NCI-H2196 treated with DMSO at 0.1 percent for 48 hours (cell line): ENCODE data around the gene SMIM35.

Source experiments
- DNase-seq: peaks from one replicate; lab custom pipeline; 2025; ENCODE audit not compliant: unreplicated experiment; lab: John Stamatoyannopoulos, UW

The SMIM35 gene

DNA sequence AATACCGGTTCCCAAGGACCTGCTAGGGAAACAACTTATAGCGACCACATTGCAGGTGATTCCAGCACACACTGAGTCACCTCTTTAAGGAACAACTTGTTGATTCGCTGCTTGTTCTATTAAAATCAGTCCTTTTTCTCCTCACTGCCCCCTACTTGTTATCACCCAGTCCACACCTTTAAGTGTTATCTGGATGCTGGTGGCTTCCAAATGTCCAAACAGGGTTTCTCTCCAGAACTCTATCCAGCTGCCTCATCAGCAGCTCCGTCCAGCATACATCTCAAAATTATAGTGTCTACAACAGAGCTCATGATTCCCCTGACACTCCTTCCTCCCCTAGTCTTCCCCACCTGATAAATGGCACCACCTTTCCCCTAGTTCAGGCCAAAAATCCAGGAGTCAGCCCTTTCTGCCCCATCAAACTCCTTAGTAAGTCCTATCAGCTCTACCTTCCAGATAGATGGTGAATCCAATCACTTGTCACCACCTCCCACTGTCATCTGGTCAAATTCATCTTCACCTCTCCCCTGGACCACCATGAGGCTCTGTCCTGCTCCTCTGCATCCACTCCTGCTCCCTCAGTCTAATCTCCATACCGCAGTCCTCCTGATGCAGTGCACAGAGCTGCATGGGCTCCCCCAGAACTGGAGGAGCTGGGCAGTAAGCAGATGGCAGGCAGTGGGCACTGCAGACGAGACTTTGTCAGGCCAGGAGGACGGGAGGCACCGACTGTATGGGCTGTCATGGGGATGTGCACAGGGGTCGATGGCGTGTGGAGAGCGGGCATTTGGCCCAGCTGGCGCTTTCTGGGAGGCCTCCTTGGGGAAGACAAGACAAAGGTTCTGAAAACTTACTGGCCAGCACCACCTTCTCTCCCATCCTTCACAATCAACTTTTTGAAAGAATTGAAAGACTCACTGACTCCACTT, 81.3 kb downstream of the SMIM35 start:
- DNase-seq, result no peak

DNA sequence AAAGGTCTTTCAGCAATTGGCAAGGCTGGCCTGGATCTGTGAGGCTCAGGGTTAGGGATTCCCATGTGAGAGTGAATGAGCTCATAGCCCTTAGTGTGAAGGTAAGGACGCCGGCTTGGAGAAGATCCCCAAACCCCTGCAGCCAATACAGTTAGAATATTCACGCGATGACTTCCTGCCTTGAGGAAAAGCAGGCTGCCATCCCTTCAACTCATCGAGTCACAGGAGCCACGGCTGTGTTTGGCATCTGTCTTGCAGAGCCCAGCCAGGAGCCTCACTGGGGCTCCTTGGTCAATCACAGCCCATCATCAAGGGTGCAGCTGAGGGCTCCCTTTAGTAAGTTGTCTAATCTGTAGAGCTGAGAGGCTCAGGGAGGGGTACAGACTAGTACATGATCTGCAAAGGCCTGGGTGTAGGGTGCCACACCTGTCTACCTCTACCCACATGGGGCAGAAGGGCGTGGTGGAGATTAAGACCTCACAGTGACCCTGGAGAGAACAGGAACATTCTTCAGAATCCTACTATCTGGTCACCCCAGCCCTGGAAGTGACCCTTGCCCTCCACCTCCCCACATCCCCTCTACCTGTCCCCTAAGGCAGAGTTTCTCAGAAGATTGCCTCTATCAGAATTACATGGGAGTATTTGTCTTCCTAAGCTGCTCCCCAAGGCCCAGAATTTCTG, 82.1 kb downstream of the SMIM35 start:
- no peak for DNase-seq

GRCh38 chr11:118003456-118003855, 83.3 kb downstream of the SMIM35 start:
- no peak for DNase-seq

DNA sequence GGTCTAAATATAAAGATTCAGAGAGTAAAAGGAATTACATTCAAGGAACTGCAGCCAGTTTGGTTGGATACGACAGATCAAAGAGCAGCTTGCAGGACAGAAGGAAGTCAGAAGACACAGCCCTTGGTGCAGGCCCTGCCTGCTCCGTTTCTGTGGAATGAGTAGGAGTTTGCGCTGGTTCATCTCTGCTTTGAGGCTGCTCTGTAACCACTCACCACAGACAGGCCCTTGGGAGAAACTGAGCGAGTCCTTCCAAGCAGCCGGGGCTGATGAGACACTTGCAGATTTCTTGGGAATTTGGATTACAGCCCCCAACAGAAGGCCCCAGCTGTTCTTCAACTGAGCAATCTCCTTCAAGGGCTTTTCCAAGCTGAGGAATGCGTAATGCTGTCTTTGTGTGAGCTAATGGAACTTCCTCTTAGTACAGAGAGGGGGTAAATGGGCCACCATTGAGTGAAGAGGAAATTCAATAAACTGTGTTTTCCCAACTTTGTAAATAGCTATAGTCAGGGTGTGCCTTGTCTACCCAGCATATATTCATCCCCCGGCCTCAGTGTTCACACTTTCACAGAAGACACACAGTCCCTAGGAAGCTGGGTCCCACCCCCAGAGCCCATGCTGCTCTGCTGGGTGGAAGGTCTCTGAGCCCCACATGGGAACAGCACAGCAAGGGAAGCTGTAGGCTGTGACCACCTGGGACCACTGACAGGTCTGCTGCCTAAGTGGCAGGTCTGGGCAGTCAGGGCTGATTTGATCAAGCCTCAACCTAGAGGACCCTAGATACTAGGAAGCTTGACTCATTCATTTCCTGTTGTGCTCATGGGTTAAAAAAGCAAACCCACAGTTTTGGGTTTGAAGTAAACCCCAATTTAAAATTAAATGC, 84.0 kb downstream of the SMIM35 start:
- no peak for DNase-seq

- DNase-seq, result no peak
Observed at GRCh38 chr11:118002010-118002540, 84.7 kb downstream of the SMIM35 start.

GRCh38 chr11:118001494-118001971, 85.2 kb downstream of the SMIM35 start:
- no peak for DNase-seq

DNA sequence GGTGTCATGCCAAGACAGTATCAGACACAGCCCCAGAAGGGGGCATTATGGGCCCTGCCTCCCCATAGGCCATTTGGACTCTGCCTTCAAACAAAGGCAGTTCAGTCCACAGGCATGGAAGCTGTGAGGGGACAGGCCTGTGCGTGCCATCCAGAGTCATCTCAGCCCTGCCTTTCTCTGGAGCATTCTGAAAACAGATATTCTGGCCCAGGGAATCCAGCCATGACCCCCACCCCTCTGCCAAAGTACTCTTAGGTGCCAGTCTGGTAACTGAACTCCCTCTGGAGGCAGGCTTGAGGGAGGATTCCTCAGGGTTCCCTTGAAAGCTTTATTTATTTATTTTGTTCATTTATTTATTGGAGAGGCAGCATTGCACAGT, 85.9 kb downstream of the SMIM35 start:
- no peak for DNase-seq

DNA sequence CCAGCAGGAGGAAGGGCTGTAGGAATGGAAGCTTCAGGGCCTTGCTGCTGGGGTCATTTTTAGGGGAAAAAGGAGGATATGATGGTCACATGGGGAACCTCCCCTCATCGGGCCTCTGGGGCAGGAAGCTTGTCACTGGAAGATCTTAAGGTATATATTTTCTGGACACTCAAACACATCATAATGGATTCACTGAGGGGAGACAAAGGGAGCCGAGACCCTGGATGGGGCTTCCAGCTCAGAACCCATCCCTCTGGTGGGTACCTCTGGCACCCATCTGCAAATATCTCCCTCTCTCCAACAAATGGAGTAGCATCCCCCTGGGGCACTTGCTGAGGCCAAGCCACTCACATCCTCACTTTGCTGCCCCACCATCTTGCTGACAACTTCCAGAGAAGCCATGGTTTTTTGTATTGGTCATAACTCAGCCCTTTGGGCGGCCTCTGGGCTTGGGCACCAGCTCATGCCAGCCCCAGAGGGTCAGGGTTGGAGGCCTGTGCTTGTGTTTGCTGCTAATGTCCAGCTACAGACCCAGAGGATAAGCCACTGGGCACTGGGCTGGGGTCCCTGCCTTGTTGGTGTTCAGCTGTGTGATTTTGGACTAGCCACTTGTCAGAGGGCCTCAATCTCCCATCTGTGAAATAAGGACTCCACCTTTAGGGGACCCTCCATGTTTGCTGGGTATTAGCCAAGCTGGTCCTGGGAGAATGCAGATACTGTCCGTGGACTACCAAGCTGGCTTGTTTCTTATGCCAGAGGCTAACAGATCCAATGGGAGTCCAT, 86.5 kb downstream of the SMIM35 start:
- DNase-seq, result no peak

DNA sequence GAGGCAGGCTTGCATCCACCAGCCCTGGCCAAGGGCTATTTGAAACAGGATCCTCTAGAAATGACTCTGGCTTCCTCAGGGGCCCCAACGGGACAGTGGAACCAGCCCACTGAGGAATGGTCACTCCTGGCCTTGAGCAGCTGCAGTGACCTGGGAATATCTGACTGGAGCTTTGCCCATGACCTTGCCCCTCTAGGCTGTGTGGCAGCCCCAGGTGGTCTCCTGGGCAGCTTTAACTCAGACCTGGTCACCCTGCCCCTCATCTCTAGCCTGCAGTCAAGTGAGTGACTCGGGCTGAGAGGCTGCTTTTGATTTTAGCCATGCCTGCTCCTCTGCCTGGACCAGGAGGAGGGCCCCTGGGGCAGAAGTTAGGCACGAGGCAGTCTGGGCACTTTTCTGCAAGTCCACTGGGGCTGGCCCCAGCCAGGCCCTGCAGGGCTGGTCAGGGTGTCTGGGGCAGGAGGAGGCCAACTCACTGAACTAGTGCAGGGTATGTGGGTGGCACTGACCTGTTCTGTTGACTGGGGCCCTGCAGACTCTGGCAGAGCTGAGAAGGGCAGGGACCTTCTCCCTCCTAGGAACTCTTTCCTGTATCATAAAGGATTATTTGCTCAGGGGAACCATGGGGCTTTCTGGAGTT, 87.3 kb downstream of the SMIM35 start:
- no peak for DNase-seq

GRCh38 chr11:117998664-117999353, 88.0 kb downstream of the SMIM35 start:
- DNase-seq, result no peak

GRCh38 chr11:117997823-117998579, 88.8 kb downstream of the SMIM35 start:
- DNase-seq, result no peak

DNA sequence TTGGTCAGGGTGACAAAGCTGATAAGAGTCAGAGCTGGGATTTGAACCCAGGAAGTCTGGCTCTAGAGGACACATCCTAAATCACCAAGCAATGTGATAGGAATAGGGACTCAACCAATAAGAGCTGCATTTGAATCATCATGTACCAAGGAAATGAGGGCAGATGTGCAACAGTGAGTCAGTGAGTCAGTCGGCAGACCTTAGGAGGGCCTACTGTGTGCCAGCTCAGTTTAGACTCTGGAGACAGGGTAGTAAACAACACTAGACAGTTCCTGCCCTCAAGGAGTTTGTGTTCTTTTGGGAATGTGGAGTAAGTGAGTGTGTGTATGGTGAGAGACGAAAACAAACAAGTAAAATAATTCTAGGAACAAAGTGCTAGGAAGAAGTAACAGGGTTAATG, 89.4 kb downstream of the SMIM35 start:
- DNase-seq, result no peak

DNA sequence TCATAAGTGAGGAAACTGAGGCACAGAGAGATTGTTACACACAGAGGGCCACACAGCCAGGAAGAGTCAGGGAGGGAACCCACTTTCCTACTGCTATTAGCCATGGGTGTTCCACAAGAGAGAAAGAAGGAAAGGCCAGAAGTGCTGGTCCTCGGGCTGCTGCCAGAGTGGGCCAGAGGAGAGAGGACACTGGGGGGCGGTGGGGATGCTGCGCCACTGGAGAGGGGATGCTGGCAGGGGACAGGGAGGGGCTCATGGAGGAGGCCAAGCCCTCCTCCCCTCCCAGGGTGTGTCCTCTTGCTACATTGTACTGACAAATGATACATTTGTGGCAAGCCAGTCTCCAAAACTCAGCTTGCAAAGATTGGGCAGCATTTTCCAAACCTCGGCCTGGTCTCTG, 90.7 kb downstream of the SMIM35 start:
- DNase-seq, result no peak

DNA sequence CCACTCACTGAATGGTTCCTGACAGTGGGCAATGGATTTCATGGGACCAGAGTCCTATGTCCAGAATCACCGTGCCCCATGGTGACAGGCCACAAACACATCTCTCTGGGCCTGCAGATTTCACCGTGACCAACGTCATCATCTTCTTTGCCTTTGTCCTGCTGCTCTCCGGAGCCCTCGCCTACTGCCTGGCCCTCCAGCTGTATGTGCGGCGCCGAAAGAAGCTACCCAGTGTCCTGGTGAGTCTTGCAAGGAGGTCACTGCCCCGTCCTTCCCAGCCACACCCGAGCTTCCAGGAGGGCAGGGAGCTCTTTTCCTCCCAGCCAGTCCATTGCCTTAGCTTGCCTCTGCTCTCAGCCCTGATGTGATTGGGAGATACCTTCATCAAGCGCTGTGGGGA, 91.3 kb downstream of the SMIM35 start:
- no peak for DNase-seq

- DNase-seq, result no peak
Observed at GRCh38 chr11:117993988-117994745, 92.6 kb downstream of the SMIM35 start.

GRCh38 chr11:117992620-117993019, 94.1 kb downstream of the SMIM35 start:
- no peak for DNase-seq

DNA sequence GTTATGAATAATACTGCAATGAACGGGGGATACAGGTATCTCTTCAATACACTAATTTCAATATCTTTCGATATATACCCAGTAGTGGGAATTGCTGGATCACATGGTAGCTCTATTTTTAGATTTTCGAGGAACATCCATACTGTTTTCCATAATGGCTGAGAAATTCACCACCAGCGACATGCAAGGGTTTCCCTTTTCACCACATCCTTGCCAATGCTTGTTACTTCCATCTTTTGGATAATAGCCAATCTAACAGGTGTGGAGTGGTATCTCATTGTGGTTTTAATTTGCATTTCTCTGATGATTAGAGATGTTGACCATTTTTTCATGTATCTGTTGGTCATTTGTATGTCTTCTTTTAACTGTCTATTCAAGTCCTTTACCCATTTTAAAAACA, 94.6 kb downstream of the SMIM35 start:
- no peak for DNase-seq
